Heart left ventricle (tissue), 16 donors: ENCODE measurements around the gene PRG3. TPM values are rescaled to one million over a fixed set of nuclear protein-coding genes. Genes with fewer than 3 reads are reported as not detected.

Experiments used
- ATAC-seq, 4 donors: fragments of 200-7000 bp; cut with Tn5 transposase; one replicate each; pipeline ENCODE4 v1.9.1; 2020 to 2022; ENCODE audit warnings: moderate library complexity in 4 of 4, mild to moderate bottlenecking in 3 of 4, moderate number of reproducible peaks in 1 of 4
- DNase-seq, 5 donors: peaks; one replicate each; pipeline ENCODE4 v3.0.0-alpha.2; 2020
- H3K27ac ChIP-seq, 12 donors: fragments of 200-600 bp; sonication (generic) in 4 of 12; one replicate each; pipeline versions ENCODE4 v1.5.0 to v1.8.0; 2016 to 2022; ENCODE audit warnings: mild to moderate bottlenecking in 2 of 12
- H3K27me3 ChIP-seq, 9 donors: fragments of 200-600 bp; sonication (generic) in 2 of 9; one replicate each; pipeline versions ENCODE4 v1.5.1 to v1.8.0; 2016 to 2022; ENCODE audit warnings: mild to moderate bottlenecking in 3 of 9
- H3K36me3 ChIP-seq, 9 donors: fragments of 200-600 bp; sonication (generic) in 2 of 9; one replicate each; pipeline versions ENCODE4 v1.5.0 to v1.8.0; 2018 to 2022; ENCODE audit warnings: mild to moderate bottlenecking in 2 of 9
- H3K4me1 ChIP-seq, 12 donors: fragments of 200-600 bp; sonication (generic) in 4 of 12; one replicate each; pipeline versions ENCODE4 v1.5.0 to v1.8.0; 2016 to 2022; ENCODE audit warnings: mild to moderate bottlenecking in 3 of 12
- H3K4me3 ChIP-seq, 12 donors: fragments of 200-600 bp; sonication (generic) in 4 of 12; one replicate each; pipeline versions ENCODE4 v1.5.0 to v1.8.0; 2017 to 2022; ENCODE audit warnings: mild to moderate bottlenecking in 9 of 12, moderate library complexity in 4 of 12
- H3K9me3 ChIP-seq, 12 donors: fragments of 200-600 bp; sonication (generic) in 4 of 12; one replicate each; pipeline versions ENCODE4 v1.5.0 to v1.8.0; 2016 to 2022; ENCODE audit warnings: mild to moderate bottlenecking in 1 of 12
- POLR2A ChIP-seq, 2 donors: fragments of 450-650 bp; IDR thresholded peaks; one replicate each; pipeline ENCODE4 v1.6.1; 2017; ENCODE audit warnings: antibody characterized with exemption in 2 of 2, mild to moderate bottlenecking in 2 of 2, moderate library complexity in 2 of 2
- WGBS, 4 donors: extraction: QIAGEN DNeasy Blood & Tissue Kit in 2 of 4; methylation state at CpG; one replicate each; pipeline versions ENCODE4 v1.1.5 to v1.1.7; 2013 to 2018; 5-methylcytosine and 5-hydroxymethylcytosine counted together
- intact Hi-C, 10 donors: fragments of 100-400 bp; cut with DNase I; formaldehyde crosslinking; loops; one replicate each; pipeline versions ENCODE4 v1.11.1 to v1.14.2; 2022
- polyA plus RNA-seq, 2 donors: library from polyadenylated mRNA; stranded (reverse); fragments of 200-250 nt; gene quantifications; one replicate each; pipeline ENCODE4 v1.2.3, GENCODE V29; 2013
- total RNA-seq, 9 donors: library from RNA; depleted of rRNA in 2 of 9; stranded (reverse); fragments of >200 nt in 2 of 9; fragmentation: NEBNext Ultra II Directional in 3 of 9; extraction: Animal tissue kit (Norgen Biotek cat#: 25700) in 3 of 9; gene quantifications; one replicate each; pipeline versions ENCODE4 v1.1.0 to v1.2.4, GENCODE V29; 2016 to 2023
- TF ChIP-seq, protein P1 (sequence below), 12 donors: fragments of 200-600 bp; sonication (generic) in 4 of 12; IDR thresholded peaks; one replicate each; pipeline versions ENCODE4 v1.5.0 to v1.8.0; 2018 to 2022; ENCODE audit warnings: antibody characterized with exemption in 12 of 12, mild to moderate bottlenecking in 5 of 12
- donor health status: ischemic (EF 13 %, LVEDD 7.1; RV severe dilation, severe dysfunction).
- donor health status: healthy with polysubstance abuse.
- donor health status: DM: no; HTN: yes; CAD: no.
- donor health status: DM: no; HTN: no; CAD: no.
- donor health status: ischemic (EF 25% LVEDD 6.9; RV normal size, moderate dysfunction).
- donor health status: ischemic (EF 25% LVEDD 5.7; RV mildly dilated, moderate dysfunction).
- donor health status: healthy.
- donor health status: DM: yes; HTN: yes; CAD: no.
- donor health status: ischemic (EF 35%, LVEDD 5.7; RV mildly dilated, moderate dysfunction).
- donor health status: nonischemic (EF 11% LVEDD 7.7; RV severe dilation, severe dysfunction).
- donor health status: DM: yes; HTN: yes; CAD: no.
- donor health status: PGD.
- donor health status: ischemic (EF 29% LVEDD 5.4; RV normal size, mild dysfunction).
- donor health status: nonischemic (EF 23%, LVEDD 6.1; RV moderate dilation, normal function).

Gene PRG3
- total and polyA plus RNA-seq, 11 donors, result not detected

- Histone ChIP-seq H3K4me1 (peaks cover 6 to 82% (median 54%) of the 10 kb centered on the region in 12 donors), H3K27ac (peak within 1 kb of the TSS; percentile 88 to 98 (median 92)), H3K9me3 (no peaks in the 10 kb centered on the region), H3K4me3 (peak within 1 kb of the TSS; percentile 30 to 79 (median 59)), H3K36me3 (peaks cover 0 to 22% (median 9%) of the 10 kb centered on the region in 9 donors), H3K27me3 (no peaks in the 10 kb centered on the region)
- ATAC-seq (peak; percentile 63 to 72 (median 68)), DNase-seq (peak; percentile 78 to 85 (median 81))
- peak in 1 of 2 donors; percentile 28 for TF ChIP-seq POLR2A (IDR thresholded peaks at IDR 0.05)
- TF ChIP-seq, protein P1, sequence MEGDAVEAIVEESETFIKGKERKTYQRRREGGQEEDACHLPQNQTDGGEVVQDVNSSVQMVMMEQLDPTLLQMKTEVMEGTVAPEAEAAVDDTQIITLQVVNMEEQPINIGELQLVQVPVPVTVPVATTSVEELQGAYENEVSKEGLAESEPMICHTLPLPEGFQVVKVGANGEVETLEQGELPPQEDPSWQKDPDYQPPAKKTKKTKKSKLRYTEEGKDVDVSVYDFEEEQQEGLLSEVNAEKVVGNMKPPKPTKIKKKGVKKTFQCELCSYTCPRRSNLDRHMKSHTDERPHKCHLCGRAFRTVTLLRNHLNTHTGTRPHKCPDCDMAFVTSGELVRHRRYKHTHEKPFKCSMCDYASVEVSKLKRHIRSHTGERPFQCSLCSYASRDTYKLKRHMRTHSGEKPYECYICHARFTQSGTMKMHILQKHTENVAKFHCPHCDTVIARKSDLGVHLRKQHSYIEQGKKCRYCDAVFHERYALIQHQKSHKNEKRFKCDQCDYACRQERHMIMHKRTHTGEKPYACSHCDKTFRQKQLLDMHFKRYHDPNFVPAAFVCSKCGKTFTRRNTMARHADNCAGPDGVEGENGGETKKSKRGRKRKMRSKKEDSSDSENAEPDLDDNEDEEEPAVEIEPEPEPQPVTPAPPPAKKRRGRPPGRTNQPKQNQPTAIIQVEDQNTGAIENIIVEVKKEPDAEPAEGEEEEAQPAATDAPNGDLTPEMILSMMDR (IDR thresholded peaks at IDR 0.05), result peak in 2 of 12 donors; percentile 4 to 21
- 5 to 15% (median 6%) methylated on average over 28 to 39 of the region's 39 CpGs for WGBS, 4 donors
- intact Hi-C loops, result loop anchor here in 2 of 10 donors (5.0 kb wide), 1 partner anchor 80 kb away; no protein-coding TSS in a partner anchor
These were observed 46.2 kb upstream of the PRG3 start, which contains the start of gene SLC43A3 for GRCh38 chr11:57426929-57427726. Gene SLC43A3, minus strand, starts transcription at chr11:57427121. Its CDS starts 949 bp downstream, at chr11:57426172.

GRCh38 chr11:57426439-57426928 lies 45.5 kb upstream of the PRG3 start:
- H3K36me3 ChIP-seq, result peaks cover 0 to 29% (median 9%) of the 10 kb centered on the region in 9 donors
- DNase-seq (peak in 2 of 5 donors; percentile 23 to 29), ATAC-seq (no peak)
- intact Hi-C loops, result loop anchor here in 2 of 10 donors (5.0 kb wide), 1 partner anchor 79 kb away; no protein-coding TSS in a partner anchor
- no peaks in the 10 kb centered on the region for H3K9me3 ChIP-seq
- H3K4me1 ChIP-seq, result peaks cover 6 to 80% (median 55%) of the 10 kb centered on the region in 12 donors
- H3K27ac ChIP-seq, result peak overlapping the region; percentile 88 to 98 (median 92)
- TF ChIP-seq, protein P1 (IDR thresholded peaks at IDR 0.05), result no peak
- TF ChIP-seq POLR2A (IDR thresholded peaks at IDR 0.05), result no peak
- H3K27me3 ChIP-seq, result no peaks in the 10 kb centered on the region
- H3K4me3 ChIP-seq, result peak overlapping the region; percentile 30 to 79 (median 59)
- 23 to 40% (median 29%) methylated on average over 15 to 16 of the region's 16 CpGs for WGBS, 4 donors

DNA sequence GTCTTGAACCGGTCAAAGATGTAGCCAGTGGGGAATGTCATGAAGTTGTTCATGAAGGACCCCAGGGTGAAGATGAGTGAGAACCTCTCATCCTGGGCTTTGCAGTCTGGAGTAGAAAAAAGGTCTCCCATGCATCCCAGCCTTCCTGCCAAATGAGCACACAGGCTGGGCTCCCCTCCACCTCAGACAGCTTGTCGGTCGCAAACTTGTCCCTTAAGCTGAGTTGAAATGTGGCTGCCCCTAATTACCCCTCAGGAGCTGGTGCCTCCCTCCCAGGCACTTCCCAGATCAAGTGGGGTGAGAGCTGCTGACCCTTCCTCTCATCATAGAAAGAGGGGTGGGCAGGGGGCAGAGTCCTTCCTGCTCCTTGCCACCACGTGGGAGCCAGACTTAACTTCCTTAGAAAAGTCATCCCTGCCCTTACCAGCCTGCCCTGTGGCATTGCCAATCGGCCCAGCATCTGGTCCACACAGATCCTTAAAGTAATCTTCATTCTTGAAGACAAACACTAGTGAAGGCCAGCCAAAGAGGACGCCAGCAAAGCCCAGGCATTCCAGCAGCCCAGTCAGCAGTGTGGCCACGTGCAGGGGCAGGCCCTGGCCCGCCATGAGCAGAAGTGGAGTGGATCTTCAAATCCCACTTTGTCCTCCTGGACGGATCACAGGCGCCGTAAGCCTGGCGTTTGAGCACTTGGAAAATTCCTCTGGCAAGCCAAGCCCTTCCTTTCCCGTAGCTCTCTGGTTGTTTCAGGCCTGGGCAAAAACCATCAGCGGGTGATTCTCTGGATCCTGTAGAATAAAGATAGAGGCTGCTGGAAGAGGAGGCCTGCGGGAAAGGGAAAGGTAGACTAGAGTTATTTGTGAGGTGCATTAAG lies 44.9 kb upstream of the PRG3 start:
- WGBS, 4 donors, result 30 to 51% (median 35%) methylated on average over 9 to 15 of the region's 15 CpGs
- H3K4me1 ChIP-seq, result peaks cover 6 to 76% (median 55%) of the 10 kb centered on the region in 12 donors
- peak; percentile 70 to 74 (median 72) for DNase-seq
- no peaks in the 10 kb centered on the region for H3K27me3 ChIP-seq
- ATAC-seq, result peak; percentile 13 to 45 (median 30)
- H3K4me3 ChIP-seq, result peak overlapping the region in 11 of 12 donors; percentile 32 to 79 (median 61)
- no peaks in the 10 kb centered on the region for H3K9me3 ChIP-seq
- H3K27ac ChIP-seq, result peak overlapping the region; percentile 88 to 98 (median 92)
- TF ChIP-seq POLR2A (IDR thresholded peaks at IDR 0.05), result no peak
- TF ChIP-seq, protein P1 (IDR thresholded peaks at IDR 0.05), result no peak
- H3K36me3 ChIP-seq, result peaks cover 0 to 36% (median 14%) of the 10 kb centered on the region in 9 donors
- intact Hi-C loops, result loop anchor here in 2 of 10 donors (2.0 to 5.0 kb wide), 2 partner anchors 19 to 79 kb away; no protein-coding TSS in a partner anchor
